ENCODE results near the gene RAB1B.

RAB1B gene
- 24.0 to 35.4 reads per million in 2 donors for total RNA-seq

GRCh38 chr11:66268244-66268951 is at the start of gene RAB1B:
Gene RAB1B (plus strand): TSS chr11:66268639. CDS start chr11:66268680, 41 bp downstream.
- peak; percentile 99 to 100 (median 99) for DNase-seq

GRCh38 chr11:66218846-66219620 is 49.4 kb upstream of the RAB1B start:
- DNase-seq: no peak

- DNase-seq: no peak
Observed at GRCh38 chr11:66219846-66220565, 48.4 kb upstream of the RAB1B start.

- DNase-seq: no peak
Observed at GRCh38 chr11:66220566-66220935, 47.9 kb upstream of the RAB1B start.

- no peak for DNase-seq
Observed at GRCh38 chr11:66221012-66221411, 47.4 kb upstream of the RAB1B start.

GRCh38 chr11:66221726-66222236 is 46.7 kb upstream of the RAB1B start:
- DNase-seq: no peak

GRCh38 chr11:66222358-66223149 is 45.9 kb upstream of the RAB1B start:
- DNase-seq: peak; percentile 82 to 94 (median 89)

GRCh38 chr11:66224226-66224855 is 44.1 kb upstream of the RAB1B start:
- DNase-seq: no peak

GRCh38 chr11:66225066-66225465 is 43.4 kb upstream of the RAB1B start:
- no peak for DNase-seq

GRCh38 chr11:66226101-66226500 is 42.3 kb upstream of the RAB1B start:
- DNase-seq: no peak

GRCh38 chr11:66227700-66228099 is 40.7 kb upstream of the RAB1B start:
- no peak for DNase-seq

- no peak for DNase-seq
Observed at GRCh38 chr11:66228521-66228920, 39.9 kb upstream of the RAB1B start.

GRCh38 chr11:66230156-66230555 is 38.3 kb upstream of the RAB1B start:
- DNase-seq: no peak

GRCh38 chr11:66230978-66231377 is 37.5 kb upstream of the RAB1B start:
- no peak for DNase-seq

- no peak for DNase-seq
Observed at GRCh38 chr11:66231561-66231960, 36.9 kb upstream of the RAB1B start.

GRCh38 chr11:66232769-66233168 is 35.7 kb upstream of the RAB1B start:
- no peak for DNase-seq

GRCh38 chr11:66233301-66233700 is 35.1 kb upstream of the RAB1B start:
- DNase-seq: no peak

GRCh38 chr11:66235141-66235540 is 33.3 kb upstream of the RAB1B start:
- no peak for DNase-seq

- DNase-seq: no peak
Observed at GRCh38 chr11:66237867-66238266, 30.6 kb upstream of the RAB1B start.

- DNase-seq: no peak
Observed at GRCh38 chr11:66238786-66239413, 29.5 kb upstream of the RAB1B start.

- DNase-seq: no peak
Observed at GRCh38 chr11:66239511-66239910, 28.9 kb upstream of the RAB1B start.
